HG03025 (cell line): ENCODE data around the gene CCDC141.

Experiments
- ATAC-seq: cut with Tn5 transposase; IDR thresholded peaks from one replicate; pipeline ENCODE4 v1.9.1; 2021; ENCODE audit warnings: mild to moderate bottlenecking, moderate library complexity; ENCODE audit not compliant: unreplicated experiment, low FRiP score

Gene CCDC141

DNA sequence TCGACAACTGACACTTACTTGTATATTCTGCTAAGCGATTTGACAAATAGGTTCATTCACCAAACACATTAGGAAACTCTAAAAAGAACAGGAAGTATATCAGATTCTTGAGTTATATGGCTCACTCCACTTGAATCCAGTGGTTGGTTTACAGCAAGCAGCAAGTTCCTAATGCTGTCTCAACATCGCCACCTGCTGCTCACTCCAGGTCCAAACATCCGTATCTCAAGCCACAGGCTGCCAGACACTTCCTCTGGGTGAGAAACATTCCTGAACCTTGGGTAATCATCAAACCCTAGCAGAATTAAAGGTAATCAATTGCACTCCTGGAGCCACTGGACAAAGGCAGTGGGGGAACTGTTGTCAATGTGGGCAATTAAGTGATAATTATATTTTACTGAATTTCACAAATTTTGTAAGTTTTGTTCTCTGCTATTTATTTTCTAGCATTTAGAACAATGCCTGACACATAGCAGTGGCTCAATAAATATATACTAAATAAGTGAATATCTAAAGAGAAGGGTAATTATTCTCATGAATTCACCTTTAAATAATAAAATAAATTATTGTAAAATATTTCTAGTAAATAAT, 135.6 kb downstream of the CCDC141 start:
- peak; percentile 97 for ATAC-seq

DNA sequence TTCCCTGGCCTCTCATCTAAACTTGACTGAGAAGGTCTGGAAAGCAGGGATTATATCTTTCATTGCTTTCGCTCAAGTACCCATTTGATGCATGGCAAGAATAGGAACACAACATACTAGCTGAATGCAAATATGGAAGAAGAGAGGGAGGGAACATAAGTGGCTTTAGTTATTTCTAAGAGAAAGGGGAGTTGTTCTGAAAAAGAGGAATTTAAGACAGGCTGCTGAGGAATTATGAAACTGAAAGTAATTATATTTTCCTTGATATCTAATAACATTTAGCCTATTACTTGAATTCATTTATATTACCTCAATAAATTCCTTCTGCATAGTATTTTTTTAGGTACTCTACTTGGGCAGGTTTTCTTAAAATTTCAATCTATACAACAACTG, 136.9 kb downstream of the CCDC141 start:
- ATAC-seq, result no peak

DNA sequence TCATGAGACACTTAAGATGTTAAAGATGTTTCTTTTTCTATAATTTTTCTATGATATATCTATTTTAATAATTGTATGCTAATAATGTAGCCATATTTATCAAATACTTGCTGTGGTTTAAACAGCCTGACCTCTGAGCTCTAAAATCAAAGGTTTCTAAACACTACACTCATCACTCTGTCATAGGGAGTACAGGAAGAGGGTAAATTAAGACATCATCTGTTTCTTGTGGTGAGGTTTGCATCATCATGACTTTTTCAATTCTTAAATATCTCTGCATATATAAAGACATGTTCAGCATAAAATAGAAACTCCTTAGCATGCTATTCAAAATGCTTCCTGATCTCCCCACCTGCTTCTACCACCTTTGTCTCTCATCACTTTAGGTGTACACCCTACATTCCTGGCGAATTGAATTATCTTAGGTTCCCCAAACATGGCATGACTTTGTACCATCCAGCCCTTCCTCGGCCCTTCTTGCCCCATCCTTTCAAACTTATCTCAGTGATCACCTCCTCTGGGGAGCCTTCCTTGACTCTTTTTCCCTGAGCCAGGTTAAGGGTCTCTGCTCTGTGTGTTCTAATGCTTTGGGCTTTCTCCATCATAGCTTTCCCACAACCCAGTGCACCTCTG, 137.4 kb downstream of the CCDC141 start:
- ATAC-seq, result no peak

DNA sequence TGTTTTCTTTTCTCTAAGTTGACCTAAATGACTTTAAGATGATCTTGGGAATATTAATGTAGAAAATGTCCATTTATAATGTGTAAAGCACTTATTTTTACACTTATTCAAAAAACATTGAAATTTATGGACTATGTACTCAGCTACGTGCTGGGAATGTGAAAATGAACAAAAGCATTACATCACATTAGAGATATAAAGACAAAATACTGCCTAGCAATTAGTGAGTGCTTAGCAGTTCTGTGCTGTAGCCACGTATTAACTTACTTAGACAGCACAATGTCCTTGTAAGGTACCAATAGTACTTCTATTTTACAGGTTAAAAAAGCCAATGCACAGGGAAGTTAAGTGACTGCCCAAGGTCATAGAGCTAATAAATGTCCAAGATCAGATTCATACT, 138.9 kb downstream of the CCDC141 start:
- no peak for ATAC-seq

DNA sequence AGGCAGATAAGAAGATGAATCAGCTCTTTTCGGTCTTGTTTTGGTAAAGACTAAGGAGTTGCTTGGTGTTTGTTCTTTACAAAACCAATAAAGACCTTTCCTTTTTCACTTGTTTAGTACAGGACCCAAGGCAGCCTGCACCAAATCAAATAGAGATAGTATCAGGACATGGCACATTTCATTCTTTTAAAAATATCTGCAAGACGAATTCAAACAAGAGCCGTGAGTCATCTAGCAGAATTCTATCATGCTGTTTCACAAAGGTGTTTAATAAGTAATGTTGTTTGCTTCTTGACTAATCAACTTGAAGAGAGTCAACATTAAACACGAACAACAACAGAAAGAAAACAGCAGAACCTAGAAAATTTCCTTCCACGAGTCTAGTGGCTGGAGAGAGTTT, 139.9 kb downstream of the CCDC141 start:
- no peak for ATAC-seq

DNA sequence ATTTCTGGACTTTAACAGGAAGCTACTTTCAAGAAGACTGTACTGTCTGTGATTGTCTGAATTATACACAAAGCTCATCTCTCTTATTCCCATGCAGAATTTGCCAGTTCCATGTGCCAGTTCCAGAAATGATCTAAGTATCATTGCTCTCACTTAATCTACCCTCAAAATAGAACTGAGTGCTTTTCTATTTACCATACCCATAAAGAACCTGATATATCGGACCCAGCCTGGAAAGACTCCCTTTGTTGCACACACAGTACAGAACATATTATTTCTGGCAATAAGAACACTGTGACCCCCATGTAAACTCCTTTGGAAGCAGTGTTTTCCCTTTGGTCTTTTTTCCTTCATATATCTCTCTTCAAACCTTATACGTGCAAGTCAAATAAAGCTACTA, 140.4 kb downstream of the CCDC141 start:
- no peak for ATAC-seq

DNA sequence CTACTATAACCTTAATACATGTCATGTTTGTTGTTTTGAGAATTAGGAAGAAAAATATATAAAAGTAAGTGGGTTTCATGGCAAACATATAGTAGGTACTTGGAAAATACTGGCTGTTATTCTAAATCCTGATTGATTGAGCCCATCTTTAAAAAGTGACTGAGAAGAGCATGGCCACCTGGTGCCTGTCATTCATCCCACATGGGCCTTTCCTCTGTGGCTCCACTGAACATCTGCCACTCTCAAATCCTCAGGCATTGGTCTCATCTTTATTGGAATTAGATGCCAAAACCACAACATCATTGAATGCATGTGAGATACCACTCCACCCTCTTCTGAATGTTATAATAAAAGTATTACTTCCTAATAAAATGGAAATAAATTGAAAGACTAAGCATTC, 141.1 kb downstream of the CCDC141 start:
- no peak for ATAC-seq

DNA sequence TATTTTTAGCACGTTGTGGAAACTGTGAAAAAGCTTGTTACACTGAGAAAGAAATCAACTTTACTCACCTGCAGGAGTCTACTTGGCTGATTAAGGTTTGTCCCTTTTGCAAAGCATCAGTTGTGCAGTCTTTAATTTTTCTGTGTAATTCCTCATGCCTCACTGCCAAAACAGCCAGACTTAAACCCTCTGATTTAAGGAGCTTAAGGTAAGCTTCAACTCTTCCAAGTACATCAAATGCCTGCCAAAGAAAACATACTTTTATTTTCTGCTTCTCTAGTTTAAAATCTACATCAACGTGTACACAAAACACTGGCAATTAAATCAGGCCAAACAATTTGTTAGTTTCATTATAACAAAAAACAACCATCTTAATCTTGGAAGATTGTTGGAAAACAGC, 144.7 kb downstream of the CCDC141 start:
- no peak for ATAC-seq

DNA sequence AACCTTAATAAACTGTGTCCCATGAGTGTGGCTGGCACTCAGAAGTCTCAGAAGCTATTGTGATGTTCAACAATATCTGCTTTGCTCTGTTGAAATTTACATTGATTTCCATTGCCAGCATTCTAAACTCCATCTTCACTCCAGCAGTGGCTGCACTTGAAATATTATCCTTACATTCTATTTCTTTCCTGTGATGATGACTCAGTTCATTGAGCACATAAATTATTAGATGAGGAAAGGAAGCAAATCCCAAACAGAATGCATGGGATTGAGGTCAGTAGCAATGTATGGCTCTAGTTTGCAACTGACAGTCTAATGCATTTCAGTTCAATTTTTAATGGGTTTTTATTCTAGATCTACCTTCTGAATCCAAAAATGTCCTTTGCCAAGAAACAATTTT, 150.3 kb downstream of the CCDC141 start:
- ATAC-seq, result no peak

DNA sequence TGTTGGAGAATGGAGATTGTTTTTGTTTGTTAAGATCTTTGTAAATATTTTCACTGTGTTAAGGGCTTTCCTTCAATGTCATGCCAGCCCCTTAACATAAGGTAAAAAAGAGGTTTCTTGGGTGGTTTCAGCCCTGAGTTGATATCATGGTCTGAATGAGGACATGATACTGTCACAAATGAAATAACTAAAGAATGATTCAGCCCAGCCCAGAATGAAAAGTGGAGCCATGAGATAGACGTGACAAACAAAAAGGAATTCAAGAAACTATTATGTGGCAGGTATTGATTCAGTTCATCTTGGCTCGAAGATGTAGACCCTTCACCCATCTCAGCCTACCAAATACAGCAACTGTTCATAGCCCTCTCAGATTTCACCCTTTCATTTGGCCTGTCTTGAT, 154.1 kb downstream of the CCDC141 start:
- ATAC-seq, result no peak

DNA sequence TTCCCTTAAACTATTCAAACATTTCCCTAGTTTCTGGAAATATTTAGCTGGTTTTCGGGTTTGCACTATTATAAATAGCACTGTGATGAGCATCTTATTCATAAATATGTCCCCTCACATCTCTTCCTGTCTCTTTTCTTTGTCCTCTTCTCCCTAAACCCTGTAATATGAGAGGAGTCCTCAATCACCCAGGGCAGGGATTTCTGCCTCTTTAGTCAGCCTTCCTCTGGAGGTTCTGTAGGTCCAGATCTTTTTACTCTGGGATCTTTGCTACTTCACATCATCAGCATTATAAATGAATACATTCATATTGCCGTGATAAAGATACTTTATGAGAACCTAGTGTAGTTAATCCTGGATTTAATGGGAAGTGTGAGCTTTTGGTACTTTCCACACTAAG, 154.8 kb downstream of the CCDC141 start:
- ATAC-seq, result no peak

DNA sequence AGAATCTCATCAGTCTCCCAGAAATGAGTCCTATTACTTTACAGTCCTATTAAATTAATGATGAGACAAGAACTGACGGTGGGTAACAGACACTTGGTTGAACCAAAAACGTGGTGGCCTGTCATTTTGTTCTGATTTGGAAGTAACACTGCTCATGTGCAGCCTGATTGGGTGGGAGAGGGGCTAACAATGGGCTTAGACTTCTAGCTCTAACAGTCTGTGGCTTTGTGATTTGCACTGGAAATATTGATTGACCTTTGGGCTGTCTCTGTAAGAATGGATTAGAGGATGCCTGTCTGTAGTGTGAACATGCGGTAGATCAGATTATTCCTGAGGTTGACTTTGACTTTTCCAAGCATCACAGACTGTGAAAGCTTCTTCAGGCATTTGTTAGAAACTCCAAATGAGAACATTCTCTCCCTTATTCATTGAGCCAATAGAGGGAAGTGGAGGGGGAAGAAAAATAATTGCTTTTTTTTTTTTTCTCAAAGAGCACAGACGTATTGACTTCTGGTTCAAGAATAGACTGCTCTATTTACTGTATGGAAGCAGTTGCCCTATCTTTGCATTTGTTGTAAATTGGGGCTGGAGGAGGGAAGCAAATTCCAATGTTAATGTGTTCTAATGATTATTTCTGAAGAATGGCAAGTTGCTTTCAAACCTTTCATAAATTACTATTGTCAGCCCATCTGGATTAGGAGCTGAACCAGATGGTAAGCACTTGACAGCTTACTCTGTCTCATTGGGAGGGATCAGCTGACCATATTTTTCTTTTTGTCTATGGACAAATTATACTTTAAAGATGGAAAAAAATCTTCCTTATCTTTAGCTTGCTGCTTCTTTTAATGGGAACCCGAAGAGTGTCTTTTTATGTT, 156.9 kb downstream of the CCDC141 start:
- no peak for ATAC-seq

DNA sequence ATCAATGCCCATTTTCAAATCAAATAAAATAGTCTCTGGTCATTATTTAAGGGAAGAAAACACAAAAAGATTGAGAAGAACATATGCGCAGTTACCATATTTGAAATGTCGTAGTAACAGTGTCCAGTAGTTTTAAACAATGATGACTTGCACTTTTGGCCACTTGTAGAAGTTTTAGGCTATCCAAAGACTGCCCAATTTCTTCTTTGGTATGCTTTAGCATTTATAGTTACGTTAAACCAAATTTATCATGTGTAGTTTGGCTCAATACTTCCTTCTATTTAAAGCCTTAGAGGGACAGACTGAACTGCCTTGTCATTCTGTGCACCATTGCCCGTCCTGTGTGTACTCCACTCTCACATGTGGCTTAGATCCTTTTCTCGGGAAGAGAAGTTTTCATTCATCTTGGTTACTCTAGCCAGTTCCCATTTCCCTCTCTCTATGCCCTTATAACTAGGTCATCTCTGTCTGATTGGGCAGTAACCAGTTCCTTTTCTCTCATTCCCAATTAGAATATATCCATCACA, 157.9 kb downstream of the CCDC141 start:
- ATAC-seq, result no peak

DNA sequence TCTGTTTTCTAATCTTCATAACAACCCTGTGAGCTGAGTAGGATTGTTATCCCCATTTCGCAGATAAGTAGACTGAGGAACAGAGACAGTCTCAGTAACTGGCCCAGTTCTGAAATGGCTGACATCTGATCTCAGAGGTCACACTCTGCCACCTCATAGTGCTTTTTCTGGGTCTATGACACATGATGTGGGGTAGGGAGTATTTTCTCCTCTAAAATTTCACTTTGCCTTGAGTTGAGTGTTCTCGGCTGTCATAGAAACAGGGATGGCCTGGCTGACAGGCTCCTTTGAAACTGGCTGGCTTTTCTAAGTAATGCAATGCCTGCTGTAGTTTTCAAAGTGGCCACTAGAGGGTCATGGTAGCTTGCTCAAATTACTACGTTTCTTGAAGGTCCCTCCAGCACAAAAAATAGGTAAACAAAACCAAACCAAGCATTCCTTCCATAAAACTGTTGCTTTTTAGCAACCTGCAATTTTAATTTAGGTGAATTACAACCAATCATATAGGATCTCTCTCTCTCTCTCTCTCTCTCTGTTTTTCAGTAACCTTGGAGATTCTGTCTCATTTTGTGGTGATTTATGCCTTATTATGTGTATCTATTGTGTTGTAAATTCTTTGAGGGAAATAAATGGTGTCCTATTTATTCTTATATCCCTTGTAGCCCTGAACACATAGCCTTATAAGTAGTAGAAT, 158.5 kb downstream of the CCDC141 start:
- ATAC-seq, result peak; percentile 96

DNA sequence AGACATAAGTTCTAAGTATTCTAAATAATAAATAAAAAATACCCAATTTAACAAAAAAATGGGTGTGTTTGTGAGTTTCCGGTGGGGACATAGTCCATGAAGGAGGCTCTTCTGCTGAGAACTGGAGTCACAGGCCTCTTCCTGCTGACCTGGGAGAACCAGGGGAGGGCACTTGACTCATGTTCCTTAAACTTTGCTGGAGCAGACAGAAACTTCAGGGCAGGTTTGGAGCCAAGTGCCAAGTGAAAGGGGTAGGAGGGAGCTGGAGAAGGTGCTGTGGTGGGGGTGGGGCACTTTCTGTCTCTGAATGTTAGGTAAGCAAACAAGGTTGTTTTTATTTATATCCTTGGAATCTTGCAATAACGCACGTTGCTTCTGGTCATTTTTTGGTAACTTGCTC, 163.9 kb downstream of the CCDC141 start:
- no peak for ATAC-seq

DNA sequence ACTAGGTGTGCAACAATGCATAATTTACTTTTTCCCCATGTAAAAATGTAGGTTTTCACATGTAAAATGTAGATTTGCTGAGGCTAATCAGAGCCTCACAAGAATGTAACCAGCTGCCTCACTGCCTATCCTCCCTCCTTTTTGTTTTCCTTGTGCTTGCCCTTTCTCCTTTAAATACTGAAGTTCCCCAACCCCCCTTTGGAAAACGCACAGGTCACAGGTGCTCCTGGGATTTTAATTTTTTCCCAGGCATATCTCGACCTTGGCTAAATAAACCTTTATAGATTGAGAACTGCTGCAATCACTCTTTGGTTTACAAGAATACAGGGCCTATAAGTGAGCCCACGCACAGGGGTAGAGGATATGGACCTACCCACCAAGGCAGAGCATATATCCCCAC, 165.5 kb downstream of the CCDC141 start:
- no peak for ATAC-seq

DNA sequence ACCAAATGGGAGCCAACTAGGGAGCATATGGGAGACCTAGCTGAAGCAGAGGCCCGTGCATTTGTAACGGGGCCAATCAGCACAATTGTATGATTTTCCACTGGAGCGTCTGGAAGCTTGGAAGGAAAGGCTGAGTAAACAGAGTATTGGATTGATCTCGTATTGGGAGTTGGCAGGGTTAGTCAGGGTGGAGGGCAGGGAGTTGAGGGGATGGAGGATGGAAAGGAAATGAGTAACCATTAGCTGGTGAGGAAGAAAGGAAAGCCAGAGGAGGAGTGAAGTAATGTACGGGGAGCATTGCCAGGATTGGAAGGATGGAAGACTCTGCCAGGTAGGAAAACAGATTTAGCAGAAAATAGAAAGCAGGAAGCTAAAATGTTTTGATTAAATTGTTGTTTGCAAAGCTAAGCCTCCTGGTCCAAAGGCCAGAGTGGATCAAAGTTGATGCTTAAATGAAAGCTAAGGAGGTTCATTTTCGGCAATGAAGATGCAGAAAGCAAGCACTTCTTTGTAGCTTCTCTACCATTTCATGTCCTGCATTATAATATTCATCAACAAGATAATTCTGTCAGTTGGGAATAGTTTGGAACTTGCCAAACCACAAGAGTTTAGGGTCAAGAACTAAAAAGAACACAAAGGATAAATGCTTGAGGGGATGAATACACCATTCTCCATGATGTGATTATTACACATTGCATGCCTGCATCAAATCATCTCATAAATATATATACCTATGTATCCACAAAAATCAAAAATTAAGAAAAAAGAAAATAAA, 167.1 kb downstream of the CCDC141 start:
- ATAC-seq, result no peak

DNA sequence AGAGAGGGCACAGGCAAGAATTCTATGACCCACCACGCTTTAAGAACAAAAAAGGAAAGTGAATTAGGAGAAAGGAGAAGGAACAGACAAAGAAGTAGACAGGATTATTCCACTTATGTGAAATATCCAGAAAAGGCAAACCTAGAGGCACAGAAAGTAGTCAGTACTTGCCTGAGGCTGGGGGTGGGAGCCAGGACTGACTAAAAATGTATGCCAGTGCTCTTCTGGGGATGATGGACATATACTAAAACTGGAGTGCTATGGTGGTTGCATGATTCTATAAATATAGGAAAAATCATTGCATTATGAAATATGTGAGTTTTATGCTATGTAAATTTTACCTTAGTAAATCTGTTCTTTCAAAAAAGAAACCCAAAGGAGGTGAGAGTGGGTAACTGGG, 168.9 kb downstream of the CCDC141 start:
- no peak for ATAC-seq

DNA sequence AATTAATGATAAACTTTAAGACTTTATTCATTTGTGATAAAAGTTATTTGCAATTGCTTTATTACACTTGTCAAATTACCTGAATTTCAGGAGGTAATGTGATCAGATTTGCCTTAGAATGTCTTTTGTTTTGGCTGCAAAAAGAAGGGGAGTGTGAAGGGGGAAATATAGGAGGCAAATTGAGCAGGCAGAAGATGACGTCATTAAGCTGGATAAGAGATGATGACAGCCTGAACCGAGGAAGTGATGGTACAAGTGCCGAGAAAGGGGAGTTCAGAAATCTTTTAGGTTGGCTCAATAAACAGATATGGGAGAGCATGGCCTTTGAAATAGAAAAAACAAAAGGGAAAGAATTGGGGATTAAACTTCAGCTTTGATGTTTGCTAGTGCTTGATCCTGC, 169.7 kb downstream of the CCDC141 start:
- ATAC-seq, result no peak

DNA sequence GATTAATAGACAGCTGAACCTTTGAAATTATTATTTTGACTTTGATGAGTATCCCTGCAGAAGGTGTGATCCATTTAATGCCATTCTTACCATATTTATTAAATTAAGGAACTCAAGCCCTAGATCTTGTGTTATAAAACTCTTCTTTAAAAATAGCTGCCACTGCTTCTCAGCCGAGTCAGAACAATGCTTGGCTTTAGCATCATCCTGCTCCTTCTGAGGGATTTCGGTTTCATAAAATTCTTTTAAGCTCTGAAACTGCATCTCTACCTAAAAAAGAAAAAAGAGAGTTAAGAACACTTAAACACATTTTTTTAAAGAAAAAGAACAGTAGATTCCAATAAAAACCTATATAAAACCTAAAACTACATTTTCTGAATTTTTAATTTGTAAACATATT, 172.1 kb downstream of the CCDC141 start:
- ATAC-seq, result no peak
